H54 (cell line): ENCODE measurements around the gene ZBTB5.
"Not testable (repeated sequence)": the region's sequence is repeated elsewhere in the genome, so short reads cannot be mapped to it uniquely, and the experiment has no call there.

ENCODE experiments used
- DNase-seq: peaks from one replicate; pipeline ENCODE4 v3.0.0; 2011; ENCODE audit warnings: low spot score, mixed read lengths; ENCODE audit not compliant: insufficient read length
- FAIRE-seq: peaks from 3 replicates; lab custom pipeline; 2011; peaks lifted over from hg19 to GRCh38; lab: Jason Lieb, UNC
- POLR2A ChIP-seq: IDR thresholded peaks from 2 replicates; pipeline ENCODE4 v1.6.1; 2011; ENCODE audit warnings: low read depth, mild to moderate bottlenecking, low read length

ZBTB5 gene

GRCh38 chr9:37405764-37406380, 59.4 kb downstream of the ZBTB5 start:
- DNase-seq (no peak), FAIRE-seq (no peak)
- TF ChIP-seq POLR2A, result no peak

- no peak for DNase-seq
- TF ChIP-seq POLR2A, result no peak
- FAIRE-seq, result no peak
Observed at GRCh38 chr9:37405350-37405749, 59.9 kb downstream of the ZBTB5 start.

- FAIRE-seq, result no peak
- no peak for TF ChIP-seq POLR2A
- no peak for DNase-seq
Observed at GRCh38 chr9:37404590-37404989, 60.7 kb downstream of the ZBTB5 start.

GRCh38 chr9:37399336-37399735, 65.9 kb downstream of the ZBTB5 start:
- FAIRE-seq (no peak), DNase-seq (no peak)
- no peak for TF ChIP-seq POLR2A

GRCh38 chr9:37398464-37399025, 66.7 kb downstream of the ZBTB5 start:
- no peak for FAIRE-seq
- TF ChIP-seq POLR2A, result no peak
- DNase-seq, result no peak

- not testable (repeated sequence) for DNase-seq, FAIRE-seq
Observed at GRCh38 chr9:37397948-37398347, 67.3 kb downstream of the ZBTB5 start.

GRCh38 chr9:37395663-37396062, 69.6 kb downstream of the ZBTB5 start:
- no peak for TF ChIP-seq POLR2A
- DNase-seq, result no peak
- no peak for FAIRE-seq

GRCh38 chr9:37395229-37395628, 70.0 kb downstream of the ZBTB5 start:
- no peak for FAIRE-seq
- no peak for TF ChIP-seq POLR2A

GRCh38 chr9:37392272-37392671, 73.0 kb downstream of the ZBTB5 start:
- no peak for TF ChIP-seq POLR2A
- DNase-seq, result no peak
- no peak for FAIRE-seq

More at GRCh38 chr9:37395229-37395628, 70.0 kb downstream of the ZBTB5 start:
- no peak for DNase-seq

- no peak for TF ChIP-seq POLR2A
- DNase-seq (no peak), FAIRE-seq (no peak)
Observed at GRCh38 chr9:37390759-37391158, 74.5 kb downstream of the ZBTB5 start.
